ENCODE results near the gene GPATCH8. TPM values are rescaled to one million over a fixed set of nuclear protein-coding genes. Genes with fewer than 3 reads are reported as not detected.

GPATCH8 gene
- total RNA-seq: 40.3 TPM

GRCh38 chr17:44503147-44504029 lies at the start of gene GPATCH8:
TSS of gene GPATCH8 (minus strand) at chr17:44503406. CDS start at chr17:44503370, 36 bp downstream.

GRCh38 chr17:44389281-44389680 lies 113.9 kb downstream of the GPATCH8 start, which contains the start of gene ITGA2B:
TSS of gene ITGA2B (minus strand) at chr17:44389649. CDS start at chr17:44389473, 176 bp downstream.

GRCh38 chr17:44363613-44364159 lies 139.5 kb downstream of the GPATCH8 start, which contains the start of gene FAM171A2:
TSS of gene FAM171A2 (minus strand) at chr17:44363853. CDS start at chr17:44363714, 139 bp downstream.

Small RNA genes within 50 kb of the gene (small RNA-seq; reads per million reads assigned to genes)
- gene RN7SL258P (ENCODE audit: low replicate concordance): not detected

Other genes starting within 250 kb of the GPATCH8 start
- gene SLC4A1, start 235.3 kb downstream of the GPATCH8 start, total RNA-seq: 72.8 TPM
- 6.0 TPM for gene RUNDC3A, start 194.8 kb downstream of the GPATCH8 start, total RNA-seq
- 168 TPM for gene SLC25A39, start 178.6 kb downstream of the GPATCH8 start, total RNA-seq
- 232 TPM for gene GRN, start 158.1 kb downstream of the GPATCH8 start, total RNA-seq
- 24.0 TPM for gene FAM171A2, start 139.6 kb downstream of the GPATCH8 start, total RNA-seq
- 9.3 TPM for gene ITGA2B, start 113.8 kb downstream of the GPATCH8 start, total RNA-seq
- gene FZD2, start 54.1 kb upstream of the GPATCH8 start, total RNA-seq: 37.4 TPM
- gene MEIOC, start 153.1 kb upstream of the GPATCH8 start, total RNA-seq: 0.35 TPM
- gene CCDC43, start 186.4 kb upstream of the GPATCH8 start, total RNA-seq: 22.5 TPM
- gene DBF4B, start 205.3 kb upstream of the GPATCH8 start, total RNA-seq: 8.1 TPM

All from metanephros (tissue), 2 donors.